Caki2 (cell line): ENCODE measurements around the gene RBP4. TPM values are rescaled to one million over a fixed set of nuclear protein-coding genes. Genes with fewer than 3 reads are reported as not detected.
"Not testable (repeated sequence)": the region's sequence is repeated elsewhere in the genome, so short reads cannot be mapped to it uniquely, and the experiment has no call there.

ENCODE experiments used
- DNase-seq: peaks from one replicate; pipeline ENCODE4 v3.0.0-alpha.2; 2015; ENCODE audit warnings: low read depth
- in situ Hi-C: cut with HindIII; loops from 2 replicates; pipeline ENCODE4 v1.10.0; 2016; ENCODE audit warnings: low sequenced_read_pairs, low pct_unique_long_range_greater_than_20kb, mixed read lengths
- total RNA-seq: library from RNA; depleted of rRNA; stranded (reverse); fragments of >200 nt; shearing (Covaris generic); gene quantifications from 2 replicates; pipeline ENCODE4 v1.2.3, GENCODE V29; 2014; ENCODE audit warnings: low replicate concordance

The RBP4 gene
- total RNA-seq, 1 experiment from 2014 or later, result 0.54 TPM

DNA sequence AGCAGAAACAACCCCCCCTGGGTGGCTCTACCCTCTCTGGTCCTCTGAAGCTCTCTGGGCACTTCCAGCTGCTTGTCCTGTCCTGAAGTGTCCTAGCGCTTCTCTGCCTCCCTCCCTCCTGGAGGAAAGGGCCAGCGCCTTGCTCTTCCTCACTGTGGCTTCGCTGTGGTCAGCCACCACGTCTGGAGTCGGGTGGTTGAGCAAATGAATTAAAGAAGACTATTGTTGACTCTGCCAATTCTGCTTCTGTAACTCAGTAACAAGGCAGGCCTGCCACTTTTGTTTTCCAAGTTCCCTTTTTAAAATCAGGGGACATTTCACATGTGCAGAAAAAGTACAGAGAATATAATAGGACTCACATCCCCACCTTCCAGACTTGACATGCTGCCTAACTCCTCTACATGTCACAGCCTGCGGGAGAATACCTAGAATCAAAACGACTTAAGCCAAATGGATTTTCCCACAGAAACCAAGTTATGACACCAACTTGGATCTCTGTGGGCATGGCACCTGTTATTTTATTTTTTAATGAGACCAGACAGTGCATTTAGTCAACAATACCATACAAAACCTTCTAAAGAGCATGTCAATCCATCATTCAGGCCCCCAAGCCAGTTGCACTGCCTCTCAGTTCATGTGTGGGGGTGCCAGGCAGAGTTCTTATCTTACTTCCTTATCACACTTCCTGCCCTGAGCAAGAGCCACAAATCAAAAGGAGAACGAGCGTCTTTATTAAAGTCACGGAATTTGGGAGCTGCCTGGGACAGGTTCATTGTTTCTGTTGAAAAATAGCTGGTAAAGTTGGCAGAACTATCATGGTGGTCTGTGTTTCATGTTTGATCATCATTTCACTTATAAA is 27.8 kb downstream of the RBP4 start:
- DNase-seq, result no peak
- in situ Hi-C loops, result no loop called here

DNA sequence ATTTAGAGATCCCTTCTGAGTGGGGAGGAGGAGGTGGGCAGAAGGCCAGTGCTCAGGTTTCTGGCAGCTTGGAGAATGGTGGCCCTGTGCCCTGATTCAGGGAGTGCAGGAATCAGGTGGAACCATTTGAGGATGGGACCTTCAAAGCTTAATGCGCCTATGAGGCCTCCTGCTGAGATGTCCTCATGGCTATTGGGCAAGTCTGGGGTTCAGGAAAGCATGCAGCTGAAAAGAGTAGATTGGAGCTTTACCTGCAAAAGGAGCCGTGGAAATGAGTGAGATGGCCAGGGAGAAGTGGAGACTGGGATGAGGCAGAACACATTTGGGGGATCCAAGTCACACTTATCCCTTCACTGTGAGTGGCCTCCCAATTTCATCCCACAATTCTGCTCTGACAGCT is 28.4 kb downstream of the RBP4 start:
- in situ Hi-C loops, result no loop called here
- DNase-seq, result no peak

DNA sequence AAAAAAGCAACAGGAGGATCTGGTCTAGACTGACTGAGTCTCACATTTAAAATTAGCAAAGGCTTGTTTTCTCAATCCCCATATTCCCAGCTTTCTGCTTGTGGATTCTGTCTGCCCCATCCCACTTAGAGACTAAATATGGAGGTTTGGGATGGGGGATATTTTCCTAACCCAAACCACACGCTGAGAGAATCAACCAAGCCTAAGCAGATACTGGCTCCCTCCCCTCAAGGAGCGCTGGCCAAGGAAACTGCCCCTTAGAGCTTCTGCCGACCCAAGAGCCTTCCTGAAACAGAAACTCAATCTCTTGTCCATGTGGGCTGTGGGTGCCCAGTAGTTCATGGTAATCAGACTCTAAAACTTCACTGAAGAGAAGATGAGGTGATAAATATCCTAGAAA is 30.7 kb downstream of the RBP4 start:
- no peak for DNase-seq
- in situ Hi-C loops, result no loop called here

DNA sequence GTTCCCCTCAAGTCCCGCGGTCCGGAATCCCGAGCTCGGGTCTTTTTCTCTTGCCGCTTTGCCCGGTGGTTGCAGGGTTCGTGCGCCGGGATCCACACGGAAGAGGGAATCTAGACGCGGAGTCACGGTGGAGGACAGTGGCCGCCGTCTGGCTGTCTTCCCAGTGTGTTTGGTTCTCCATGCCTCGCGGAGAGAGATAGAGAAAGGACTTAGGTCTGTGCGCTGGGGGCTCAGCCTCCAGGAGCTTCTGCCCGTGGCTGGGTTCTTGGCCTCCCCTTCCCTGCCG is 33.0 kb downstream of the RBP4 start:
- in situ Hi-C loops, result no loop called here
- no peak for DNase-seq

- DNase-seq, result no peak
- in situ Hi-C loops, result no loop called here
Measured at GRCh38 chr10:93567277-93568104, 33.5 kb downstream of the RBP4 start.

- DNase-seq, result peak; percentile 80
- in situ Hi-C loops, result no loop called here
Measured at GRCh38 chr10:93566435-93567276, 34.4 kb downstream of the RBP4 start, which contains the start of gene FFAR4. Gene FFAR4, plus strand, starts transcription at chr10:93566665. Its CDS starts 56 bp downstream, at chr10:93566721.

DNA sequence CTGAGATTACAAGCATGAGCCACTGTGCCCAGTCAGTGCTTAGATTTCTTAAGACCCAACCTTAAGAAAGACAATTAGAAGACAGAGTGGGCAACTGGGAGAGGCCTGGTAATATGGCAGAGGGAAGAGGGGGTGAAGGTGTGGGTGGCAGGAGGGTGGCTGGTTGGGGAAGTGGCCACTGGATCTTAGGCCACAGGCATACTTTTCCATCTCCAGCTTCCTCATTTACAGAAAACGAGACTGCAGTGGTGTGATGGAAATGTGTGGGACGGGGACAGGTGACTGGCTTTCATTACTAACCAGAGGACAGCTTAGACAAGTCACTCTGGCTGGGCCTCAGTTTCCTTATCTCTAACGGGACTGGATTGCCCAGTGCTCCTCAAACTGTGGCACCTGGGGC is 35.6 kb downstream of the RBP4 start:
- no peak for DNase-seq
- in situ Hi-C loops, result no loop called here

- in situ Hi-C loops, result no loop called here
- DNase-seq, result no peak
Measured at GRCh38 chr10:93560541-93560940, 40.5 kb downstream of the RBP4 start.

DNA sequence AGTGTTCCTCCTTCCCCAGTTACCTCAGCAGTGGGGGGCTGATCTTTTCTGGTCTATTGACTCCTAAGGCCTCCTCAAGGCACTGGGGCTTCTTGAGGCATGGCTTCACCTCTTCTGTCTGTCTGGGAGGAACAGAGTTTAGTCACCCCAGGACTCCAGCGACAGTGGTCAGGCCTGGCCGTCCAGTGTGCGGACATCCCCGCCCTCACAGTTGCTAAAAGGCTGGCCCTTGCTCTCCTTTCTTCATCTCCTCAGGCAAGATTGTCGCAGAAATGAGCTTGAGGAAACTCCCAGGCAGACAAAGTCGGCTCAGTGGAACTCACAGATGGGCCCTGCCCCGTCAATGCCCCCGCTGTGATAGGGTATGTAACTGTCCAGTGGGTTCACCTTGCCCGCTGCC is 41.5 kb downstream of the RBP4 start:
- in situ Hi-C loops, result no loop called here
- DNase-seq, result no peak

GRCh38 chr10:93554760-93555432 is 46.1 kb downstream of the RBP4 start:
- in situ Hi-C loops, result no loop called here
- no peak for DNase-seq

- DNase-seq, result no peak
- in situ Hi-C loops, result no loop called here
Measured at GRCh38 chr10:93554316-93554663, 46.7 kb downstream of the RBP4 start.

DNA sequence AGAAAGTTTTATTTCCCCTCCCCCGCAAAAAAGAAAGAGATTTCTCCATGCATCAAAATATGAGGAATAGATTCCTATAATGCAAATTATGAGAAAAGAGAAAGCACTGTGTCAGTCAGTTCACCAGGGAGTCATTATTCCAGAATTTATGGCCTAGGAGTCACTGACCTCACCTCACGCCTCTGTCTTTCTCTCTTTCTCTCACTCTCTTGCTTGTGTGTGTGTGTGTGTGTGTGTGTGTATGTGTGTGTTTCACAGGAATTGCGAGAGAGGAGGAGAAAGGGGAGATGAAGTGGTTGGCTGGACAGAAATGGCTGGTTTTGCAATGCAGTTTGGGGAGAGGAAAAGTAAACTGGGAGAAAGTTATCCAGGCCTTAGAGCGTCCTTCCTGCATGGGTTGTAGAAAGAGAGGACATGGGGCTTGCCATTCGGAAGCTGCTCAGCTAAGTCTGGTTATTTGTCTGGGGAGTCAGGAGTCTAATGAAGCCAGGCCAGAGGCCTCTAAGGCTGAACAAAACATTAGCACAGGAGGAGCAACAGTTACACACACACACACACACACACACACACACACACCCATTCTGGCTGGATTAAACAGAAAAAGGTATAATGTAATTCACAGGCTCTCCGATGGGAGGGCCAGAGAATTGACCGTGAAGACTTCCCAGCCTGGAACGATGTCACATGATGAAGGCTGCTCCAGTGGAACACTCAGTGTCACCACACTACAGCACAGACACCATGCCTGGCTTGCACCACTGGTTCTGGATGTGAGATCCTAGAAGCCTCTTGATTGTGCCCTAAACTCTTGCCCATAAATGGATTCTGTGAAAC is 47.3 kb downstream of the RBP4 start:
- in situ Hi-C loops, result no loop called here
- no peak for DNase-seq

DNA sequence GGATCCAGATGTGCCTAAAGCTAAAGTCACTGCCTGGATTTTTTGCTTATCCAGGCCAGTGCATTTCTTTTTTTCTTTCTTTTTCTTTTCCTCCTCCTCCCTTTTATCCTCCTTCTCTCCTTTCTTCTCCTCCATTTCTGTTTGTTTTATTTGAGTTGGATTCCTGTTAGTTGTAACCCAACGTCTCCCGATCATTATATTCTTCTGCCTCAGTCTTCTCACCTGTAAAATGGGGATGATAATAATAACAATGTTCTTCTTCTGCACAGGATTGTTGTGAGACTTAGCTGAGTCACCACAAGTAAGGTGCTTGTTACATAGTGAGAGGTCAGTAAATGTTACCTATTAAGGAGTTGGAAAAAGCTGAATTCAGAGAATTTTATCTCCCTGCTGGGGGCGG is 48.3 kb downstream of the RBP4 start:
- in situ Hi-C loops, result no loop called here
- no peak for DNase-seq

GRCh38 chr10:93550606-93551005 is 50.4 kb downstream of the RBP4 start:
- DNase-seq, result no peak
- in situ Hi-C loops, result no loop called here

DNA sequence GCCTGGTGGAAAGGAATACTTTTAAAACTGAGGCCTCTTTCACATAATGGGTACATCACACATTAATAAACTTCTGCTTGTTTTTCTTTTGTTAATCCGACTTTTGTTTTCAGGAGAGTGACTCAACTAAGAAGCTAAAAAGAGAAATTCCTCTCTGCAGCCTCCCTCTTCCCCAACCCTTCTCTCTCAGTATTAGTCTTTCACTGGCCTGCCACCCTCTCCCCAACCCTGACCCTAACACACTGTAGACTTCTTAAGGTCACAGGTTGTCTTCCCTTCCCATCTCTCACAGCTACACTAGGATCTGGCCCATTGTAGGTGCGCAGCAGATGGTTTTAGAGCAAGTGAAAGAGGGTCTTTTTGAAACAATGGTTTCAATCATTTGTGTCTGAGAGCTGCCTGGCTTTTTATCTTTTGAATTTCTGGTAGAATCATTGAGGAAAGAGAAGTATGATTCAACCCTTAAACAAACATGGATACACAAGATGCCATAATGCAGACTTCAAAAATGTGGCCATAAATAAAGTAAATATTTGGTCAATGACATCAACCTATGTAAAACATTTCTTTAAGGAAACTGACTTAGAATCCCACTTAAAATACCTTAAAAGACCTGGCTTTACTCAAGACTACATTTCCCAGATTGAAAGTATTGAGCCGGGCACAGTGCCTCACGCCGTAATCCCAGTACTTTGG is 52.5 kb downstream of the RBP4 start:
- DNase-seq, result no peak
- in situ Hi-C loops, result no loop called here

- in situ Hi-C loops, result no loop called here
- DNase-seq, result no peak
Measured at GRCh38 chr10:93547522-93547921, 53.5 kb downstream of the RBP4 start.

- in situ Hi-C loops, DNase-seq: not testable (repeated sequence)
Measured at GRCh38 chr10:93546995-93547394, 54.0 kb downstream of the RBP4 start.
